ENCODE measurements around the gene TUFT1. TPM values are rescaled to one million over a fixed set of nuclear protein-coding genes. Genes with fewer than 3 reads are reported as not detected.

TUFT1 gene
- total RNA-seq, 1 donor = 5.4 TPM

DNA sequence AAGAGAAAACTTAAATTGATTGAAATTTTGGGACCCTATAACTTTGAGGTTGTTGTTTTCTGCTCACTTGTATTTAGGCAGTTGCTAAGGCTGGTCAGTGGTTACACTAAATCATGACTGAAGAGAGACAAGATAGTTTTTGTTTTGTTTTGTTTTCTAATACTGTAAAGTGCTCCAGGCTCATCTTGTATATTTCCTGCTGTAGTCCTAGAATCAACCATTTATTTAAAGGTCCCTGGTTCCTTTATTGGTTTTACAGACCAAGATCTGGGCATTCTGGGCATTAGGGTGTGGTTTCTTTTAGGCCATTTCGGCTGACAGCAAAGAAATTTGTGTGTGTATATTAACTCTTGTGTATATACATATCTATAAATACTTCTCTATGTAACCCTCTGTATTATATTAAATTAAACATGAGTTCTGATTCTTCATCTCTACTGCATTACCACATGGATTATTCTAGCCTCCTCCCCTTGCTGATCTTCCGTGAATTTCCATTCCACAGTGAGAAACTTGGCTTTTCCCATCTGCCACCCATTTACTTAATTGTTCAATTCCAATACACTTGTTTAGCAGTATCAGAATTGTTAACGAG, 86.7 kb downstream of the TUFT1 start:
- no peak for DNase-seq (ENCODE audit: low read depth)
- no peak overlapping the region for H3K4me3 ChIP-seq (ENCODE audit: low read depth, low read length)
- TF ChIP-seq, protein P1, sequence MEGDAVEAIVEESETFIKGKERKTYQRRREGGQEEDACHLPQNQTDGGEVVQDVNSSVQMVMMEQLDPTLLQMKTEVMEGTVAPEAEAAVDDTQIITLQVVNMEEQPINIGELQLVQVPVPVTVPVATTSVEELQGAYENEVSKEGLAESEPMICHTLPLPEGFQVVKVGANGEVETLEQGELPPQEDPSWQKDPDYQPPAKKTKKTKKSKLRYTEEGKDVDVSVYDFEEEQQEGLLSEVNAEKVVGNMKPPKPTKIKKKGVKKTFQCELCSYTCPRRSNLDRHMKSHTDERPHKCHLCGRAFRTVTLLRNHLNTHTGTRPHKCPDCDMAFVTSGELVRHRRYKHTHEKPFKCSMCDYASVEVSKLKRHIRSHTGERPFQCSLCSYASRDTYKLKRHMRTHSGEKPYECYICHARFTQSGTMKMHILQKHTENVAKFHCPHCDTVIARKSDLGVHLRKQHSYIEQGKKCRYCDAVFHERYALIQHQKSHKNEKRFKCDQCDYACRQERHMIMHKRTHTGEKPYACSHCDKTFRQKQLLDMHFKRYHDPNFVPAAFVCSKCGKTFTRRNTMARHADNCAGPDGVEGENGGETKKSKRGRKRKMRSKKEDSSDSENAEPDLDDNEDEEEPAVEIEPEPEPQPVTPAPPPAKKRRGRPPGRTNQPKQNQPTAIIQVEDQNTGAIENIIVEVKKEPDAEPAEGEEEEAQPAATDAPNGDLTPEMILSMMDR (IDR thresholded peaks at IDR 0.05; ENCODE audit: insufficient read depth, low read length) = no peak

DNA sequence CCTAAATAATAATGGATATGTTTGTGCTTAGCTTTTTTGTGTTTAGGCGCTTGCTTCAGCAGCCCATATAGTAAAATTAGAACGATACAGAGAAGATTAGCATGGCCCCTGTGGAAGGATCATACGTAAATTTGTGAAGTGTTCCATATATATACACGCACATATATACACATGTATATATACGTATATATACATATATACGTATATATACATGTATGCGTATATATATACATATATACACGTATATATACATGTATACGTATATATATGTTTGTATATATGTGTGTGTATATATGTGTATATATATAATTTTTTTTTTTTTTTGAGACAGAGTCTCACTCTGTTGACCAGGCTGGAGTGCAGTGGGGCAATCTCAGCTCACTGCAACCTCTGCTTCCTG, 89.2 kb downstream of the TUFT1 start:
- no peak overlapping the region for H3K4me3 ChIP-seq (ENCODE audit: low read depth, low read length)
- no peak for DNase-seq (ENCODE audit: low read depth)
- TF ChIP-seq, protein P1 (IDR thresholded peaks at IDR 0.05; ENCODE audit: insufficient read depth, low read length) = no peak

Small RNAs within 50 kb of the gene (small RNA-seq; reads per million reads assigned to genes)
- gene MIR554 (not detected), gene RF00405 (0.32 reads per million), gene RNU6-1062P (not detected)

Other genes starting within 250 kb of the TUFT1 start
- 38.8 and 41.0 TPM in 2 replicates for gene PI4KB, start 212.9 kb upstream of the TUFT1 start, total RNA-seq (ENCODE audit: low replicate concordance)
- 27.1 and 32.8 TPM in 2 replicates for gene RFX5, start 193.1 kb upstream of the TUFT1 start, total RNA-seq (ENCODE audit: low replicate concordance)
- 26.8 and 70.5 TPM in 2 replicates for gene SELENBP1, start 167.6 kb upstream of the TUFT1 start, total RNA-seq (ENCODE audit: low replicate concordance)
- 281 and 892 TPM in 2 replicates for gene PSMB4, start 140.7 kb upstream of the TUFT1 start, total RNA-seq (ENCODE audit: low replicate concordance)
- 22.6 and 41.0 TPM in 2 replicates for gene POGZ, start 80.8 kb upstream of the TUFT1 start, total RNA-seq (ENCODE audit: low replicate concordance)
- 0.09 and 1.1 TPM in 2 replicates for gene CGN, start 28.9 kb upstream of the TUFT1 start, total RNA-seq (ENCODE audit: low replicate concordance)
- gene SNX27, start 71.7 kb downstream of the TUFT1 start, total RNA-seq (ENCODE audit: low replicate concordance) = 14.1 and 28.6 TPM in 2 replicates
- gene CELF3, start 176.5 kb downstream of the TUFT1 start, total RNA-seq (ENCODE audit: low replicate concordance) = not detected in 2 replicates
- gene RIIAD1, start 181.2 kb downstream of the TUFT1 start, total RNA-seq (ENCODE audit: low replicate concordance) = 5.8 TPM in 1 of 2 replicates, not detected in the other
- 57.6 and 120 TPM in 2 replicates for gene MRPL9, start 223.2 kb downstream of the TUFT1 start, total RNA-seq (ENCODE audit: low replicate concordance)

Data from fibroblast of the aortic adventitia (primary cell).